Head of caudate nucleus (tissue), 42 donors: ENCODE results near the gene JAK3.
"Not testable (repeated sequence)": the region's sequence is repeated elsewhere in the genome, so short reads cannot be mapped to it uniquely, and the experiment has no call there.

ENCODE experiments used
- DNase-seq, 42 donors: peaks; one replicate each; pipeline versions ENCODE4 v3.0.0 to v3.0.0-alpha.2; 2020 to 2021; ENCODE audit warnings: mixed read lengths in 7 of 42
- intact Hi-C: fragments of 100-400 bp; cut with DNase I; formaldehyde crosslinking; loops from one replicate; pipeline ENCODE4 v1.15.0; 2022

JAK3 gene

GRCh38 chr19:17788632-17789031, 59.1 kb downstream of the JAK3 start:
- intact Hi-C loops = no loop called here
- DNase-seq = no peak

- intact Hi-C loops = no loop called here
- no peak for DNase-seq
Measured at GRCh38 chr19:17787274-17787913, 60.4 kb downstream of the JAK3 start.

GRCh38 chr19:17784201-17785008, 63.4 kb downstream of the JAK3 start:
- peak; percentile 58 to 90 (median 80) for DNase-seq

GRCh38 chr19:17783721-17784120, 64.1 kb downstream of the JAK3 start:
- DNase-seq = not testable (repeated sequence)
- intact Hi-C loops = loop anchor here (5.0 kb wide), 1 partner anchor 81 kb away; no protein-coding TSS in a partner anchor

More at GRCh38 chr19:17784201-17785008, 63.4 kb downstream of the JAK3 start:
- intact Hi-C loops = loop anchor here (5.0 kb wide), 1 partner anchor 82 kb away; no protein-coding TSS in a partner anchor

GRCh38 chr19:17780781-17781180, 67.0 kb downstream of the JAK3 start:
- intact Hi-C loops = loop anchor here (5.0 kb wide), 1 partner anchor 78 kb away; no protein-coding TSS in a partner anchor

GRCh38 chr19:17778968-17779929, 68.5 kb downstream of the JAK3 start:
- intact Hi-C loops = no loop called here
- peak in 38 of 42 donors; percentile 16 to 84 (median 58) for DNase-seq

More at GRCh38 chr19:17780781-17781180, 67.0 kb downstream of the JAK3 start:
- no peak for DNase-seq

GRCh38 chr19:17778251-17778967, 69.4 kb downstream of the JAK3 start:
- intact Hi-C loops = no loop called here
- DNase-seq = peak in 20 of 42 donors; percentile 18 to 74 (median 45)

GRCh38 chr19:17777840-17778239, 69.9 kb downstream of the JAK3 start:
- DNase-seq, intact Hi-C loops: not testable (repeated sequence)

- intact Hi-C loops = loop anchor here (2.0 kb wide), 1 partner anchor 41 kb away; no protein-coding TSS in a partner anchor
- DNase-seq = no peak
Measured at GRCh38 chr19:17775991-17776803, 71.6 kb downstream of the JAK3 start.

- intact Hi-C loops = loop anchor here (2.0 kb wide), 1 partner anchor 41 kb away; no protein-coding TSS in a partner anchor
- peak in 22 of 42 donors; percentile 7 to 73 (median 45) for DNase-seq
Measured at GRCh38 chr19:17775245-17775927, 72.4 kb downstream of the JAK3 start.
